Stimulated activated memory B cell treated with anti-CD40 and anti-IgM and Interleukin-4, amounts not matched to agents 10 μg/mL and 1 μg/mL and 100 μg/mL, for 72 hours (primary cell): Measurements from ENCODE around the gene MAGEA1.
A peak's percentile ranks its signal among the peaks of the same experiment; 100 is the strongest.
"Not testable (repeated sequence)": the region's sequence is repeated elsewhere in the genome, so short reads cannot be mapped to it uniquely, and the experiment has no call there.

Experiments
- ATAC-seq: fragments of 150-1000 bp; cut with Tn5 transposase; 2 replicates; pipeline ENCODE4 v1.10.0; 2021
- H3K27ac Mint-ChIP-seq: one replicate; pipeline ENCODE4 v1.8.0; 2022; ENCODE audit warnings: mild to moderate bottlenecking, mixed read lengths
- H3K27me3 Mint-ChIP-seq: one replicate; pipeline ENCODE4 v1.8.0; 2022; ENCODE audit warnings: mixed read lengths
- H3K36me3 Mint-ChIP-seq: one replicate; pipeline ENCODE4 v1.8.0; 2022; ENCODE audit warnings: mixed read lengths
- H3K4me1 Mint-ChIP-seq: one replicate; pipeline ENCODE4 v1.8.0; 2022; ENCODE audit warnings: mixed read lengths
- H3K4me3 Mint-ChIP-seq: one replicate; pipeline ENCODE4 v1.8.0; 2022; ENCODE audit warnings: mild to moderate bottlenecking, moderate library complexity, mixed read lengths
- H3K9me3 Mint-ChIP-seq: one replicate; pipeline ENCODE4 v1.8.0; 2022; ENCODE audit warnings: mixed read lengths

The MAGEA1 gene, protein sequence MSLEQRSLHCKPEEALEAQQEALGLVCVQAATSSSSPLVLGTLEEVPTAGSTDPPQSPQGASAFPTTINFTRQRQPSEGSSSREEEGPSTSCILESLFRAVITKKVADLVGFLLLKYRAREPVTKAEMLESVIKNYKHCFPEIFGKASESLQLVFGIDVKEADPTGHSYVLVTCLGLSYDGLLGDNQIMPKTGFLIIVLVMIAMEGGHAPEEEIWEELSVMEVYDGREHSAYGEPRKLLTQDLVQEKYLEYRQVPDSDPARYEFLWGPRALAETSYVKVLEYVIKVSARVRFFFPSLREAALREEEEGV

GRCh38 chrX:153179131-153179530, at the start of gene MAGEA1:
Gene MAGEA1, plus strand, starts transcription at chrX:153179284. Its CDS starts 3,106 bp downstream, at chrX:153182390.
- ATAC-seq, result no peak
- no peak within 1 kb of the TSS for H3K4me3 Mint-ChIP-seq

GRCh38 chrX:153132924-153133323, 46.2 kb upstream of the MAGEA1 start:
- ATAC-seq, H3K36me3 Mint-ChIP-seq, H3K4me1 Mint-ChIP-seq, H3K27ac Mint-ChIP-seq, H3K9me3 Mint-ChIP-seq, H3K27me3 Mint-ChIP-seq, H3K4me3 Mint-ChIP-seq: not testable (repeated sequence)

More at GRCh38 chrX:153179131-153179530, at the start of gene MAGEA1:
- Mint-ChIP-seq H3K4me1 (no peaks in the 10 kb centered on the region), H3K27ac (no peak within 1 kb of the TSS), H3K36me3 (no peaks in the 10 kb centered on the region), H3K9me3 (no peaks in the 10 kb centered on the region), H3K27me3 (peaks cover 9% of the 10 kb centered on the region)

GRCh38 chrX:153139074-153139473, 40.0 kb upstream of the MAGEA1 start:
- H3K27ac Mint-ChIP-seq, H3K4me1 Mint-ChIP-seq, H3K36me3 Mint-ChIP-seq, H3K27me3 Mint-ChIP-seq, ATAC-seq, H3K9me3 Mint-ChIP-seq, H3K4me3 Mint-ChIP-seq: not testable (repeated sequence)

- H3K27me3 Mint-ChIP-seq, H3K27ac Mint-ChIP-seq: not testable (repeated sequence)
- peak; percentile 39 for ATAC-seq
Observed at GRCh38 chrX:153146288-153146687, 32.8 kb upstream of the MAGEA1 start.

GRCh38 chrX:153153516-153153915, 25.6 kb upstream of the MAGEA1 start:
- no peak overlapping the region for H3K27ac Mint-ChIP-seq
- H3K36me3 Mint-ChIP-seq, result no peaks in the 10 kb centered on the region
- peaks cover 21% of the 10 kb centered on the region for H3K27me3 Mint-ChIP-seq
- ATAC-seq, result no peak
- H3K9me3 Mint-ChIP-seq, result no peaks in the 10 kb centered on the region
- no peak overlapping the region for H3K4me3 Mint-ChIP-seq
- no peaks in the 10 kb centered on the region for H3K4me1 Mint-ChIP-seq

More at GRCh38 chrX:153146288-153146687, 32.8 kb upstream of the MAGEA1 start:
- H3K4me3 Mint-ChIP-seq, H3K4me1 Mint-ChIP-seq, H3K36me3 Mint-ChIP-seq, H3K9me3 Mint-ChIP-seq: not testable (repeated sequence)

- no peaks in the 10 kb centered on the region for H3K4me1 Mint-ChIP-seq
- H3K4me3 Mint-ChIP-seq, result no peak overlapping the region
- no peaks in the 10 kb centered on the region for H3K36me3 Mint-ChIP-seq
- H3K9me3 Mint-ChIP-seq, result no peaks in the 10 kb centered on the region
- peaks cover 21% of the 10 kb centered on the region for H3K27me3 Mint-ChIP-seq
- H3K27ac Mint-ChIP-seq, result no peak overlapping the region
- no peak for ATAC-seq
Observed at GRCh38 chrX:153157450-153157849, 21.6 kb upstream of the MAGEA1 start.

GRCh38 chrX:153158319-153158718, 20.8 kb upstream of the MAGEA1 start:
- peaks cover 21% of the 10 kb centered on the region for H3K27me3 Mint-ChIP-seq
- no peak overlapping the region for H3K4me3 Mint-ChIP-seq
- H3K27ac Mint-ChIP-seq, result no peak overlapping the region
- no peaks in the 10 kb centered on the region for H3K9me3 Mint-ChIP-seq
- no peaks in the 10 kb centered on the region for H3K36me3 Mint-ChIP-seq
- ATAC-seq, result no peak
- H3K4me1 Mint-ChIP-seq, result no peaks in the 10 kb centered on the region

DNA sequence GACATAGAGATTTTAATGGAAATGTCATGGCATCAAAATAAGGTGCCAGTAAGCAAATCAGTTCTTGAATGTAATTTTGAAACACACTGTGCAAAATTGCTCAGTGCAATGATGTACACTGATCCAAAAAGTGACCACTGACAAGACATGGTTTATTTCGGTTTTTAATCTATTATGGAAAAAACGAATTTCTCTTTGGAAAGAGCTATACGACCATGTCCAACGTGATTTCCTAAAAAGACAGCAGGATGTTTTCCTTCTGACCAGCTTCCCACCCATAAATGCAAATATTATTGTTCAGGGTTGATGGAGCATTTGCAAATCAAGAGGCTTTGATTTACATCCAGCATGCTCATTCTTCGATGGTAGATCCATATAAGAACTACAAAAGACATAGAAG, 17.1 kb upstream of the MAGEA1 start:
- ATAC-seq, result no peak
- no peak overlapping the region for H3K4me3 Mint-ChIP-seq
- no peaks in the 10 kb centered on the region for H3K4me1 Mint-ChIP-seq

GRCh38 chrX:153164733-153165132, 14.4 kb upstream of the MAGEA1 start:
- ATAC-seq, result no peak
- H3K4me3 Mint-ChIP-seq, result no peak overlapping the region
- H3K27ac Mint-ChIP-seq, result no peak overlapping the region
- no peaks in the 10 kb centered on the region for H3K9me3 Mint-ChIP-seq
- peaks cover 14% of the 10 kb centered on the region for H3K27me3 Mint-ChIP-seq
- no peaks in the 10 kb centered on the region for H3K36me3 Mint-ChIP-seq
- H3K4me1 Mint-ChIP-seq, result no peaks in the 10 kb centered on the region

More for the DNA sequence above, 17.1 kb upstream of the MAGEA1 start:
- no peaks in the 10 kb centered on the region for H3K9me3 Mint-ChIP-seq
- no peaks in the 10 kb centered on the region for H3K36me3 Mint-ChIP-seq
- H3K27me3 Mint-ChIP-seq, result peaks cover 14% of the 10 kb centered on the region
- H3K27ac Mint-ChIP-seq, result no peak overlapping the region

GRCh38 chrX:153168423-153168822, 10.7 kb upstream of the MAGEA1 start:
- ATAC-seq, H3K4me1 Mint-ChIP-seq: not testable (repeated sequence)

DNA sequence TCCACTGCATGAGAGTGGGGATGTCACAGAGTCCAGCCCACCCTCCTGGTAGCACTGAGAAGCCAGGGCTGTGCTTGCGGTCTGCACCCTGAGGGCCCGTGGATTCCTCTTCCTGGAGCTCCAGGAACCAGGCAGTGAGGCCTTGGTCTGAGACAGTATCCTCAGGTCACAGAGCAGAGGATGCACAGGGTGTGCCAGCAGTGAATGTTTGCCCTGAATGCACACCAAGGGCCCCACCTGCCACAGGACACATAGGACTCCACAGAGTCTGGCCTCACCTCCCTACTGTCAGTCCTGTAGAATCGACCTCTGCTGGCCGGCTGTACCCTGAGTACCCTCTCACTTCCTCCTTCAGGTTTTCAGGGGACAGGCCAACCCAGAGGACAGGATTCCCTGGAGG, 2.7 kb downstream of the MAGEA1 start:
- H3K4me1 Mint-ChIP-seq, result no peaks in the 10 kb centered on the region
- H3K27me3 Mint-ChIP-seq, result peaks cover 9% of the 10 kb centered on the region
- no peak overlapping the region for H3K4me3 Mint-ChIP-seq
- H3K9me3 Mint-ChIP-seq, result no peaks in the 10 kb centered on the region
- no peaks in the 10 kb centered on the region for H3K36me3 Mint-ChIP-seq
- ATAC-seq, result no peak
- H3K27ac Mint-ChIP-seq, result no peak overlapping the region

More at GRCh38 chrX:153168423-153168822, 10.7 kb upstream of the MAGEA1 start:
- not testable (repeated sequence) for H3K4me3 Mint-ChIP-seq, H3K36me3 Mint-ChIP-seq, H3K9me3 Mint-ChIP-seq, H3K27ac Mint-ChIP-seq
- H3K27me3 Mint-ChIP-seq, result peaks cover 14% of the 10 kb centered on the region

- H3K27ac Mint-ChIP-seq, result no peak overlapping the region
- H3K36me3 Mint-ChIP-seq, result no peaks in the 10 kb centered on the region
- no peak overlapping the region for H3K4me3 Mint-ChIP-seq
- H3K4me1 Mint-ChIP-seq, result no peaks in the 10 kb centered on the region
- peaks cover 30% of the 10 kb centered on the region for H3K27me3 Mint-ChIP-seq
- H3K9me3 Mint-ChIP-seq, result no peaks in the 10 kb centered on the region
- ATAC-seq, result no peak
Observed at GRCh38 chrX:153184787-153185186, 5.7 kb downstream of the MAGEA1 start.

GRCh38 chrX:153190381-153190780, 11.3 kb downstream of the MAGEA1 start:
- Mint-ChIP-seq H3K27ac (no peak overlapping the region), H3K9me3 (no peaks in the 10 kb centered on the region), H3K4me3 (no peak overlapping the region), H3K27me3 (peaks cover 39% of the 10 kb centered on the region), H3K36me3 (no peaks in the 10 kb centered on the region), H3K4me1 (no peaks in the 10 kb centered on the region)
- no peak for ATAC-seq

DNA sequence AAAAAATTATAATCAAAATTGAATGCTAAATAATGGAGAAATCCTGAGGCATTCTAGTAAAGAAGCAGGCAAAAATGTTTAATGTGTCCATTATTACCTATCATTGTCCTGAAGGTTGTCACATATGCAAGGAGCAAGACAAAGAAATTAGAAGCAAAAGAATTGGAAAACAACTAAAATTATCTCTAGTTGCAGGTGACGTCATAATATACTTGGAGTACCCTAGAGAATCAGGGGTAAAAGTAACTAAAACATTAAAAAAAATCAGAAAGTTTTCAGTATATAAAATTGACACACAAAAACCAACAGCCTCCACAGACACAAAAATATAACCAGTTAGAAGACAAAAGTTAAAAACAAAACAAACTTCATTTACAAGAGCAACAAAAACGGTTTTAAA, 21.4 kb downstream of the MAGEA1 start:
- H3K27me3 Mint-ChIP-seq, result peaks cover 16% of the 10 kb centered on the region
- H3K9me3 Mint-ChIP-seq, result peaks cover 2% of the 10 kb centered on the region
- no peak overlapping the region for H3K27ac Mint-ChIP-seq
- H3K4me1 Mint-ChIP-seq, result no peaks in the 10 kb centered on the region
- no peak overlapping the region for H3K4me3 Mint-ChIP-seq
- no peaks in the 10 kb centered on the region for H3K36me3 Mint-ChIP-seq
- no peak for ATAC-seq

DNA sequence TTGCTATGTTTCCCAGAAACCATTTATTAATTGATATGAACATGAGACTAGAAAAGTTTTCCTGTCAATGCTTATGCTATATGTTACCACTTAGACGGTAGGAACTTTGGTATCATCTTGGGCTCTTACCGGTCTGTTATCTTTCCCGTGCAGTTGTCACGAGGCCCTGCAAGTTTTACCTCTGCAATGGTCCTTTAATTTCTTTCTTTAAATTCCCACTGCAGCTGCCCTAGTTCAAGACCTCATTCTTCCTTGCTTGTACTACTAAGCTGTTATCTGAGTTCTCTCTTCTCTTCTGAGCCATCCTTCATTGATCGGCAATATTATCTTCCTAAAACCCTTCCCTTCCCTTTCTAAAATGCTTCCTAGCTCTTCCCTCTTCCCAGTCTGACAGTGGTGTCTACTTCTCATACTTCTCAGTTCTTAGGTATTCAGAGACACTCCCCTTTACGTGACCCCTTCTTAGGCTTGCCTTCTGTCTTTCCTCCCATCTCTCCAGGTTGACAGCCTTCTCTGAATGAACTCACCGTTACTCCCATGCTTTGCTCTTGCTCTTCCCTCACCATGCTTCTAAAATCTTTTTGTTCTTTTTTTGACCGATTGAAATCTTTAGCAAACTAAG, 27.5 kb downstream of the MAGEA1 start:
- Mint-ChIP-seq H3K9me3 (peaks cover 8% of the 10 kb centered on the region), H3K27ac (no peak overlapping the region), H3K4me3 (no peak overlapping the region), H3K36me3 (no peaks in the 10 kb centered on the region), H3K27me3 (peaks cover 32% of the 10 kb centered on the region), H3K4me1 (no peaks in the 10 kb centered on the region)
- ATAC-seq, result no peak

GRCh38 chrX:153209347-153209746, 30.3 kb downstream of the MAGEA1 start:
- no peaks in the 10 kb centered on the region for H3K4me1 Mint-ChIP-seq
- H3K27me3 Mint-ChIP-seq, result peaks cover 32% of the 10 kb centered on the region
- H3K36me3 Mint-ChIP-seq, result no peaks in the 10 kb centered on the region
- H3K9me3 Mint-ChIP-seq, result peaks cover 13% of the 10 kb centered on the region
- no peak for ATAC-seq
- no peak overlapping the region for H3K4me3 Mint-ChIP-seq
- H3K27ac Mint-ChIP-seq, result no peak overlapping the region
